Right hindlimb (tissue), 1 donor: ENCODE measurements around the gene RPRD1B.

Experiments
- DNase-seq: peaks from one replicate; pipeline ENCODE4 v3.0.0-alpha.2; 2018

RPRD1B gene

GRCh38 chr20:38033330-38034107, at the start of gene RPRD1B, which contains the start of gene TTI1:
TSS of gene RPRD1B (plus strand) at chr20:38033746. CDS start at chr20:38033948, 202 bp downstream.
TSS of gene TTI1 (minus strand) at chr20:38033456. CDS start at chr20:38013816, 19,640 bp downstream.
- peak; percentile 96 for DNase-seq

- no peak for DNase-seq
Measured at GRCh38 chr20:37984018-37984785, 49.3 kb upstream of the RPRD1B start.

- no peak for DNase-seq
Measured at GRCh38 chr20:37986044-37986858, 47.3 kb upstream of the RPRD1B start.

- DNase-seq, result peak; percentile 82
Measured at GRCh38 chr20:37986873-37987601, 46.5 kb upstream of the RPRD1B start.

GRCh38 chr20:37987602-37988290, 45.8 kb upstream of the RPRD1B start:
- no peak for DNase-seq

GRCh38 chr20:37988306-37988954, 45.1 kb upstream of the RPRD1B start:
- no peak for DNase-seq

GRCh38 chr20:37989601-37990295, 43.8 kb upstream of the RPRD1B start:
- no peak for DNase-seq

- DNase-seq, result no peak
Measured at GRCh38 chr20:37990571-37991151, 42.9 kb upstream of the RPRD1B start.

GRCh38 chr20:37991157-37991866, 42.2 kb upstream of the RPRD1B start:
- DNase-seq, result no peak

GRCh38 chr20:37991908-37992307, 41.6 kb upstream of the RPRD1B start:
- DNase-seq, result no peak

GRCh38 chr20:37992802-37993409, 40.6 kb upstream of the RPRD1B start:
- DNase-seq, result no peak

- DNase-seq, result no peak
Measured at GRCh38 chr20:37994512-37994911, 39.0 kb upstream of the RPRD1B start.

- DNase-seq, result no peak
Measured at GRCh38 chr20:37995856-37996605, 37.5 kb upstream of the RPRD1B start.

GRCh38 chr20:37997516-37997915, 36.0 kb upstream of the RPRD1B start:
- no peak for DNase-seq

GRCh38 chr20:37999526-38000263, 33.9 kb upstream of the RPRD1B start:
- no peak for DNase-seq

- DNase-seq, result no peak
Measured at GRCh38 chr20:38000293-38000692, 33.3 kb upstream of the RPRD1B start.

GRCh38 chr20:38001173-38001875, 32.2 kb upstream of the RPRD1B start:
- DNase-seq, result no peak
